GDM1 (cell line): Measurements from ENCODE around the gene NAT9.
A peak's percentile ranks its signal among the peaks of the same experiment; 100 is the strongest.

Experiments
- DNase-seq: peaks from one replicate; lab custom pipeline; 2025; lab: John Stamatoyannopoulos, UW

The NAT9 gene

DNA sequence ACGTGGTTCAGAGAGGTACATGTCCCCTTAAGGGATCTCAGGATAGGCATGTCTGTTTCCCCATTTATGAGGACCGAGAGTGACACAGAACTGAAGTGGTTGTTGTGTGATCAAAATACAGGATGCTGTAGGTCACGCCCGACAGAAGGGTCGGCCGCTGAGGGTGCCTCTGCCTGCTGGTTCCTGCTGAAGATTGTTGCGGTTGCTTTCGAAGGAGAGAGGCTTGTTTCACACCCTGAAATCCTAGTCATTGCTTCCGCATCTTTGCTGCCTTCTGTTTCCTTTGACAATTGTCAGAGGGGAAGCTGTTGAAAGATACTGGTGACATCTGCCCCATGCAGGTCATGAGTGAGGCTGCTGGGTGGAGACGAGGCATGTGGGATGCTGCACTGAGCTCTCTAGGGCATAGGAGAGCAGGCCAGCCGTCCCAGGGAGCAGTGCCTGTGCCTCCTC, 3.8 kb upstream of the NAT9 start:
- DNase-seq = peak; percentile 98

DNA sequence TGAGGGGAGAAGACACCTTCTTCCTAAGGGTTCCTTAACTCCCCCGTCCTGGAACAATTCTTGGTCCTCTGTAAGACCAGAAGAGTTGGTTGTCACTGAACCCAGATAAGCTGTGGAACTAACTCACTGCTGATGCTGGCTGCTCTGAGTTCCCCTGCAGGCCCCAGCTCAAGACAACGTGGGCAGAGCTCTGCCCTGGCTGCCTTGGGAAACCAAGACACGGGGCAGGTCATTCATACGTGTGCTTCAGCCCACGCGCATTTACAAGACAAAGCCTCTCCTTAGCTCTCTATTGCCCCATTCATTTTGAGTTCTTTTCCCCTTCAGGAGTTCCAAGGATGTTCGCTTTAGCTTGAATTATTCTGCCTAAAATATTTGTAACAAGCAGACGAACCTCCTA, 3.4 kb upstream of the NAT9 start:
- no peak for DNase-seq

GRCh38 chr17:74778960-74779359, 2.8 kb upstream of the NAT9 start:
- DNase-seq = no peak

DNA sequence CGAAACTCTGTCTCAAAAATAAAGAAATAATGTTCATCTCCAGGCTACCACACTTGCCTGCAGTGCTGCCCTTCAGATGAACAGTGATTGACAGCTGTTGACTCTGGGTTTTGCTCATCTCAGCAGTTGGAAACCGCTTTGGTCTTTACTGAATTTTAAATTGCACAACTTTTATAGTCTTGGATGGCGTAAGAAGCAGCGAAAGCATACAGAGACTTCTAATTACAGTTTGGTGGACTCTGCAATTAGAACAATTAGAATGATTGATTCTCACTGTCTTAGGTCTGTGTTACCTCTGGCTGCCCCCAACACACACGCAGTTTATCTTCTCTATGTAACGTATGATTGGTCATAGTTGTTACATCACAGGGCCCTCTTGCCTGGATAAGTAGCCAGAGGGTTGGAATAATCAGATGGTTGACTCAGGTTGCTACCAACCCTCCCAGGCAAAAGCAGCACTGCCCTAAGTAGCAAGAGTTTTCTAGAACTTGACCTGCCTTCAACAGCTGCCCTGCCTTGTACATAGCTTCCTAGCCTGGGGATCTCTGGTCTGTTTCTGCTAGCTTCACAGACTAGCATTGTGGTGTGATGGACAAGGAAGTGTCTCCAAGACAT, 1.9 kb upstream of the NAT9 start:
- DNase-seq = no peak

GRCh38 chr17:74776990-74777389, 845 bp upstream of the NAT9 start:
- no peak for DNase-seq

DNA sequence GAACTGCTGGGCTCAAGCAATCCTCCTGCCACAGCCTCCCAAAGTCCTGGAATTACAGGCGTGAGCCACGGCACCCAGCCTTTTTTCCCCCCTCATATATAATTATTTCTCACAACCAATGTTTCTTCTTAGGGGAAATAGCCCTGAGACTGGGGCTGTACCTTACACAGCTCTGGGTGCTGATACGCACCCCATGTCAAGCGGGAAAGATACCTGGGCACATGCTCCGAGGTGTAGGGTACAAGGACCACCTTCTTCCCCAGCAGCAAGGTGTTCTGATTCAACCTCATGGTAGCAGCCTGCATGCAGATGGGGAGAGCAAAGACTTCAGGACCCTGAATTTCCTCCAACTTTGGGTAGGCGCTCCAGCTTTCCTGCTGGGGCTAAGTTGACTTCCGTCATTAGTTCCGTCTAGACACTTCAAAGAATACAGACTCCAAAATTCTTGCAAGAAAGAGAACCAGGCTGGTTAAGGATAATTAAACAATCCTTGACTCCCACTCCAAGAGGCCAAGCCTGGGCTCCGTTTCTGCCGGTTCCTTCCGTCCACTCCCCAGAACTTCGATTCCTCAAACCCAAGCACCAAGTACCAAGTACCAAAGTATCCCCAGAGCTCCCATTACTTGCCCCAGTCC, 619 bp downstream of the NAT9 start:
- DNase-seq = no peak

DNA sequence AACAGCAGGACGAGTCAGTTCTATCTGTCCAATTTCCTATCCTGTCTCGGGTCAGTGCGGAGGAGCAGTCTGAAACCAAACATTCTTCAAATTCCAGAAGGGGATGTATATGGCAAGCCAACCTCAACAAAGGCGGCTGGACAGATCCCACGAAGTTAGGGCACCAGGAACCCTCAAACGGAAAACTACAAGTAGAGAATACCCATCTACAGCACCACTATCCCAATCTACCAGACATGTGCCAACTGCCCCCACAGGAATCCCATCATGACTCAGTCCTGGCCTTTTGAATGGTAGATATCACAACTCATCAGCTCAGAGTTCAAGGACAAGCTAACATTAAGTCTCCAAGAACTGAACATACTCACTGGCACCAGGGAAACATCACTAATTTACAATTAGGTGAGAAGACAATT, 2.3 kb downstream of the NAT9 start:
- no peak for DNase-seq

- DNase-seq = no peak
Observed at GRCh38 chr17:74773414-74773813, 2.7 kb downstream of the NAT9 start.

DNA sequence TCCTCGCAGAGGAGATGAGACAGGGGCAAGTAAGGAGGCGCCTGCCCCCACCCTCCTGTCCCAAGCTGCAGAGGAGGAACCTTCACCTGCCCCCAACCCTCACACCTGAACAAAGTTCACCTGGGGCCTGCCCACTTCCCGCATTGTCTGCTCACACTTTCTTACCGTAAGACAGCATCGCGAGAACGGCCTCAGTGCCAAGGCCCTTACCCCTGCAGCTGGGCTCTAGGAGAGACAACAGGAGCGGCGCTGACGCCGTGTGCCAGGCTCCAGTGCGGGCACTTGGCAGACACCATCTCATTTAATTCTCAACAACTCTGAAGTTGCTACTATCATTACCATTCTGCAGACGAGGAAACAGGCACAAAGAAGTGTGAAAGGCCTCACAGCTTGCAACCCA, 4.1 kb downstream of the NAT9 start:
- no peak for DNase-seq

DNA sequence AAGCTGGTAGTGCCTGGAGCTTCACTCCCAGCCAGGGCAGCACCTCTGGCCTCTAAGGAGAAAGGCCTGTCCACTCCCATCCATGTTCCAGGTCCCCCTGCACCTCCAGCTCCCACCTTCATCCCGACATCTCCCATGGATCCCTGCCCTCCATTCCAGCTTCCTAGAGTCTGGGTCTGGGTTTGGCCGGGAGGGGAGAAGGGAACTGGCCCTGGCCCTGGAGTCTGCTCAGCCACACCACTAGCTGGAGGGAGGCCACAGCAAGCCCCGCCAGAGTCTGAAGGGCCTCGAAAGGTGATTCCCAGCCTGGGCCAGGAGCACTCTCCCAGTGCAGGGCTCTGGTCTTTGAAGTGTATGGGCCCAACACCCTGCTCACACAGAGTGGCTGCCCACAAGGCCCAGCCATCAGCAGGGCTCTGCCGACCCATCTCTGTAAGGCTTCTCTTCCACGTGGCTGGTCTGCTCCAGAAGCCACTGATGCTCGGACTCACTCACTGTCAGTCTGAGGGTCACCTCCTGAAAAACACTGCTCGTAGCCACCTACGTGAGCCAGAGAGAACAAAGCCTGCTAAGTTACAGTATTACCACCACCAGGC, 4.7 kb downstream of the NAT9 start:
- no peak for DNase-seq

DNA sequence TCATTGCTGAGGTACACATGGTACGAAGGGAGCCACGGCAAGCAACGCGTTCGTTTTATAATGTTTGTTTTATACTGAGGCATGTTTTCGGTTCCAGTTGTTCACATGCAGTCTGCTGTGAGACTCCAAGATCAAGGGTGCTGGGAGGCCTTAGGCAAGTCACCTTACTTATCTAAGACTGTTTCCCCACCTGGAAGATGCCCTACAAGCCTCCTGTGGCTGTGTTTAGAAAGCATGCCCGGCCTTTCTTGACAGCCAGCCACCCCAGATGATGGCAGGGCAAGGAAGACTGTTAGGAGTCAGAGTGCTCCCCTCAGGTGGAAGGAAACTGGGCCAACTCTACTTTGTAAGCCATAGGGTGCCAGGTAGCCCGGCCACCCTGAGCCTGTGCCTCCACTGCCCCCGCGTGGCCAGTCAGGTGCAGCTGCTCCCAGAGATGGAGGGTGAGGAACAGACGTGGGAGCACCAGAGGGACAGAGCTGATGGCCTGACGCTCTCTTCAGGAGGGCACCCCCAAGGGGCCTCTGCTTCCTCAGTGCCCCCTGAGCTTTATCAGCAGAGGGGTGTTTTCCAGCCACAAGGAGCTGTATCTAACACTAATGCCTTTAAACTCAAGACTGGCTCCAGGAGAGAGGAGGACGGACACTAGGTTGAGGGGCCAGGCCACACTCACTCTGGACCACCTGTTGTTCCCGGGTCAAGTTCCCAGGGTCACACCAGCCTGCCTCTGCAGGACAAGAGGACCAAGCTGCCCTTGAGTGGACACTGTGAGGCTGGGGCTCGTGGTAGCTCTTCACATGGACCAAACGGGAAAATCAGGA, 5.4 kb downstream of the NAT9 start:
- DNase-seq = no peak

DNA sequence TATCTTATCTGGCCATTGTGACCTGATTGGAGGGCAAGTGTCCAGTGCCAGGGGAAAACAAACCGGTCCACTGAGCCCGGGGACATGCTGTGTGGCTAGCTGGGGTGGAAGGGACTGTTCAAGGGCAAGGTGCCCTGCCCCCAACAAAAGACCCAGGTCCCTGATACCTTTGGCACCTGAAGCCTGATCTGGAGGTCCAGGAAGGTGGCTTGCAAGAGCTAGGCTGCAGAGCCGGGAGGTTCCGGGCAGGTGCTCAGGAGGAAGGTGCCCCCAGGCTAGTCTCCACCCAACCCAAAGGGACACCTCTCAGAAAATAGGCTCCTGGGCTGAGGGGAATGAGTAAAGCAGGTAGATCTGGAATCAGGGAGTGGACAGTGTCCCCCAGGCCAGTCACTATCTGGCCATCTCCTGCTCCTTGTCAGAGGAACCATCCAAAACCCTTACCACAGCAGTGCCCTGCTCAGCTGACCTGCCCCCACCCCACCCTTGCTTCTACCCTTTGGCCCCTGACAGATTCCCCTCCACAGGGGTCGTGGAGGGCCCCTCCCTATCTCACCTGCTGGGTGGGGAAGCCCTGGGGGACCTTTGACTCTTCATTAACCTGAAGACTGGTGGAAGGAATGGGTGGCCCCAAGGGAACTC, 6.2 kb downstream of the NAT9 start:
- no peak for DNase-seq

- no peak for DNase-seq
Observed at GRCh38 chr17:74769266-74769855, 6.8 kb downstream of the NAT9 start.

DNA sequence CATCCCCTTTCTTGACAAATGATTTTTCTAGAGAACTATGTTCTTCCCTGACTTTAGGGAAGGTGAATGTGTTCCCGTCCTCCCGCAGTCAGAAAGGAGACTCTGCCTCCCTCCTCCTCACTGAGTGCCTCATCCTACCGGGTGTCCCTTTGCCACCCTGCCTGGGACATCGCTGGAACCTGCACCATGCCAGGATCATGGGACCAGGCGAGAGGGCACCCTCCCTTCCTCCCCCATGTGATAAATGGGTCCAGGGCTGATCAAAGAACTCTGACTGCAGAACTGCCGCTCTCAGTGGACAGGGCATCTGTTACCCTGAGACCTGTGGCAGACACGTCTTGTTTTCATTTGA, 7.4 kb downstream of the NAT9 start:
- no peak for DNase-seq

- no peak for DNase-seq
Observed at GRCh38 chr17:74768069-74768762, 7.9 kb downstream of the NAT9 start.

- DNase-seq = no peak
Observed at GRCh38 chr17:74767111-74767516, 9.0 kb downstream of the NAT9 start.

DNA sequence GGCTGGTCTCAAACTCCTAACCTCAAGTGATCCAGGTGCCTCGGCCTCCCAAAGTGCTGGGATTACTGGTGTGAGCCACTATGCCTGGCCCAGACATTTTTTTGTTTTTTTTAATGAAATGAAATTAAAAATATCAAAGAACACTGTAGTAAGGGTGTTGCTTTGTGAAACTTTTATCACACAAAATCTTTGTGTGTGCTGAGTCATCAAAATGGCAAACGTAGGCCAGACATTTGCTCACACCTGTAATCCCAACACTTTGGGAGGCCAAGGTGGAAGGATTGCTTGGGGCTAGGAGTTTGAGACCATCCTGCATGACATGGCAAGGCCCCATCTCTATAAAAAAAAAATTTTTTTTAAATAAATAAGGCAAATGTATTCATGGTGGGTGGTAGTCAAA, 9.7 kb downstream of the NAT9 start:
- no peak for DNase-seq

GRCh38 chr17:74764751-74765286, 11.3 kb downstream of the NAT9 start:
- DNase-seq = no peak

DNA sequence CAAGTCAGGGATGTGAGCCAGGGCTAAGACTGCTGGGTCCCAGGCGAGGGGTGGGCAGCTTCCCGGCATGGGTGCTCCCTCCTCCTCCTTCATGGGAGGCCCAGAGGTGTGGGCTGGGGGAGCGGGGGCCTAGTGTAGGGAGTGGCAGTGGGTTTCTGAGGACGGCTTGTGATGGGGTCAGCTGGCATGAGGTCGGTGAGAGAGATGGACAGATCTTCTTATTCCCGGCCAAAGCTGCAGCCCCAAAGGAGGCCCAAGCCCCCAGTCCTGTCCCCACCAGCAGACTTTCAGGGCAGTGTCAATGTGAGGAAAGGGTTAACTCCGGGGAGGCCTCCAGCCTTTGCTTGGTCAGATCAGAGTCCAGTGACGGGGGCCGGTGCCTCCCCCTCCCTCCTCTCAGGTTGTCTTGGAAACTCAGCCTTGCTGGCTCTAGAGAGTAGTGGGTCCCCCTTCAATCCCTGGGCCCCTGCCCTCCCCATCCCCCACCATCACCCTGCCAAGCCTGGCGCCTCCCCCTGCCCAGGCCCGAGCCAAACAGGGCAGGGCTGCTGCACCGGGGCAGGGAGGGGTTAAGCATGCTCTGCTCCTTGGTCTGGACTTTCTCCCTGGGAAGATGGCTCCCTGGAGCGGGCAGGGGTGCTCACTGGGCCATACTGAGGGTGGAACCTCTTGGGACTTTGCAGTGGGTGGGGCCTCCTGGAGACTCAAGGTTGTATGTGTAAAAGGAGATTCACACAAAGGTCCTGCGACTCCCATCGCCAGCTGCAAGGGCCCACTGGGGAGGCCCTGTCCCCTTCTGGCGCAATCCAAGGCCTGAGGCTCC, 12.4 kb downstream of the NAT9 start:
- no peak for DNase-seq

DNA sequence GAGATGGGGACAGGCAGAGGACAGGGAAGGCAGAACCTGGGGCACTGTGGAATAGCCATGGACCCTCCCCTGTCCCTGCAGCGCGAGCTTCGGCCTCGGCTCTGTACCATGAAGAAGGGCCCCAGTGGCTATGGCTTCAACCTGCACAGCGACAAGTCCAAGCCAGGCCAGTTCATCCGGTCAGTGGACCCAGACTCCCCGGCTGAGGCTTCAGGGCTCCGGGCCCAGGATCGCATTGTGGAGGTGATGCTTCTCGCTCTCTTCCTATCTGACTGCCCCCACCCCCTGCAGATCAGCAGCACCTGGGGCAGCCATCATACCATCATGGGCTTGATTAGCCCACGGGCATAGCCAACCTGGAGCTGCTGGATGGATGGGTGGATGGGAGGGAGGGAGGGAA, 14.2 kb downstream of the NAT9 start:
- no peak for DNase-seq
